Smooth muscle cell (in vitro differentiated cells): ENCODE results near the gene PREX1. TPM values are rescaled to one million over a fixed set of nuclear protein-coding genes. Genes with fewer than 3 reads are reported as not detected.

Source experiments
- DNase-seq: peaks from one replicate; lab custom pipeline; 2025; ENCODE audit not compliant: unreplicated experiment; lab: John Stamatoyannopoulos, UW
- H2AFZ ChIP-seq: fragments of 200-600 bp; sonication (generic); 2 replicates; pipeline ENCODE4 v1.6.0; 2016; ENCODE audit warnings: antibody characterized with exemption, low read depth, mild to moderate bottlenecking
- H3F3A ChIP-seq: fragments of 200-600 bp; sonication (generic); 2 replicates; pipeline ENCODE4 v1.6.0; 2017; ENCODE audit warnings: antibody characterized with exemption, low read depth
- H3K27ac ChIP-seq: fragments of 200-600 bp; sonication (generic); 2 replicates; pipeline ENCODE4 v1.5.1; 2016; ENCODE audit warnings: low read depth, mild to moderate bottlenecking
- H3K27me3 ChIP-seq: fragments of 200-600 bp; sonication (generic); 2 replicates; pipeline ENCODE4 v1.6.1; 2016; ENCODE audit warnings: low read depth, mild to moderate bottlenecking
- H3K36me3 ChIP-seq: fragments of 200-600 bp; sonication (generic); 2 replicates; pipeline ENCODE4 v1.5.1; 2016; ENCODE audit warnings: low read depth
- H3K4me1 ChIP-seq: fragments of 200-600 bp; sonication (generic); 2 replicates; pipeline ENCODE4 v1.5.1; 2016; ENCODE audit warnings: low read depth
- H3K4me2 ChIP-seq: fragments of 200-600 bp; sonication (generic); 2 replicates; pipeline ENCODE4 v1.6.0; 2016; ENCODE audit warnings: mild to moderate bottlenecking
- H3K4me3 ChIP-seq: fragments of 200-600 bp; sonication (generic); 2 replicates; pipeline ENCODE4 v1.5.1; 2016; ENCODE audit warnings: mild to moderate bottlenecking
- H3K79me2 ChIP-seq: fragments of 200-600 bp; sonication (generic); 2 replicates; pipeline ENCODE4 v1.6.0; 2016; ENCODE audit warnings: low read depth, mild to moderate bottlenecking
- H3K9ac ChIP-seq: fragments of 200-600 bp; sonication (generic); 2 replicates; pipeline ENCODE4 v1.6.0; 2016; ENCODE audit warnings: low read depth
- H3K9me3 ChIP-seq: fragments of 200-600 bp; sonication (generic); replicated peaks from 2 replicates; pipeline ENCODE4 v1.5.1; 2016; ENCODE audit warnings: low read depth
- H4K20me1 ChIP-seq: fragments of 200-600 bp; sonication (generic); 2 replicates; pipeline ENCODE4 v1.6.0; 2016; ENCODE audit warnings: low read depth
- CTCF ChIP-seq: fragments of 200-600 bp; sonication (generic); IDR thresholded peaks from 2 replicates; pipeline ENCODE4 v1.5.1; 2017; ENCODE audit warnings: borderline replicate concordance, mild to moderate bottlenecking, antibody characterized with exemption; ENCODE audit not compliant: insufficient read depth, poor library complexity, severe bottlenecking
- WGBS: methylation state at CpG from one replicate; pipeline ENCODE4 v1.1.7; 2016; ENCODE audit warnings: low lambda C conversion rate; 5-methylcytosine and 5-hydroxymethylcytosine counted together
- polyA plus RNA-seq: library from polyadenylated mRNA; unstranded; fragments of >200 nt; fragmentation: Nextera tagmentation; extraction: Ambion mirVana; gene quantifications from 2 replicates; pipeline ENCODE4 v1.2.1, GENCODE V29; 2016
- total RNA-seq: library from RNA; depleted of rRNA; stranded (reverse); fragments of >200 nt; gene quantifications from 2 replicates; pipeline ENCODE4 v1.2.3, GENCODE V29; 2014

PREX1 gene
- total and polyA plus RNA-seq, 2 experiments from 2014 or later: 0.04 to 0.30 TPM

GRCh38 chr20:48786951-48787705 is 40.7 kb downstream of the PREX1 start:
- Histone ChIP-seq H3K27ac (no peak overlapping the region), H3K9me3 (no peaks in the 10 kb centered on the region), H3K4me1 (no peaks in the 10 kb centered on the region), H3K4me2 (no peak overlapping the region), H2AFZ (no peak overlapping the region), H3K79me2 (no peaks in the 10 kb centered on the region), H3K4me3 (no peak overlapping the region), H3K9ac (no peak overlapping the region), H3K36me3 (no peaks in the 10 kb centered on the region), H3K27me3 (no peaks in the 10 kb centered on the region), H3F3A (no peaks in the 10 kb centered on the region), H4K20me1 (no peaks in the 10 kb centered on the region)
- DNase-seq: no peak
- 83% methylated on average over 19 of the region's 19 CpGs for WGBS
- TF ChIP-seq CTCF: no peak

- no peaks in the 10 kb centered on the region for H3F3A ChIP-seq
- H3K9ac ChIP-seq: no peak overlapping the region
- no peaks in the 10 kb centered on the region for H3K27me3 ChIP-seq
- no peaks in the 10 kb centered on the region for H3K79me2 ChIP-seq
- no peak overlapping the region for H2AFZ ChIP-seq
- no peak overlapping the region for H3K27ac ChIP-seq
- DNase-seq: no peak
- H3K4me1 ChIP-seq: no peaks in the 10 kb centered on the region
- H4K20me1 ChIP-seq: no peaks in the 10 kb centered on the region
- no peak overlapping the region for H3K4me3 ChIP-seq
- 94% methylated on average over 8 of the region's 8 CpGs for WGBS
- no peaks in the 10 kb centered on the region for H3K9me3 ChIP-seq
- TF ChIP-seq CTCF: no peak
- no peak overlapping the region for H3K4me2 ChIP-seq
- no peaks in the 10 kb centered on the region for H3K36me3 ChIP-seq
These were observed 42.0 kb downstream of the PREX1 start for GRCh38 chr20:48785801-48786200.

GRCh38 chr20:48785256-48785655 is 42.5 kb downstream of the PREX1 start:
- H3K9ac ChIP-seq: no peak overlapping the region
- H3K79me2 ChIP-seq: no peaks in the 10 kb centered on the region
- H3K27ac ChIP-seq: no peak overlapping the region
- H3K4me3 ChIP-seq: no peak overlapping the region
- no peaks in the 10 kb centered on the region for H3K36me3 ChIP-seq
- DNase-seq: no peak
- WGBS: 93% methylated on average over 6 of the region's 6 CpGs
- no peaks in the 10 kb centered on the region for H3K4me1 ChIP-seq
- no peak overlapping the region for H2AFZ ChIP-seq
- H3K9me3 ChIP-seq: no peaks in the 10 kb centered on the region
- H3K27me3 ChIP-seq: no peaks in the 10 kb centered on the region
- no peaks in the 10 kb centered on the region for H3F3A ChIP-seq
- H3K4me2 ChIP-seq: no peak overlapping the region
- H4K20me1 ChIP-seq: no peaks in the 10 kb centered on the region
- TF ChIP-seq CTCF: no peak

GRCh38 chr20:48784273-48784641 is 43.5 kb downstream of the PREX1 start:
- no peak overlapping the region for H3K4me3 ChIP-seq
- no peaks in the 10 kb centered on the region for H3K9me3 ChIP-seq
- no peaks in the 10 kb centered on the region for H3K79me2 ChIP-seq
- H3F3A ChIP-seq: no peaks in the 10 kb centered on the region
- no peak overlapping the region for H3K27ac ChIP-seq
- H2AFZ ChIP-seq: no peak overlapping the region
- no peak for TF ChIP-seq CTCF
- no peaks in the 10 kb centered on the region for H4K20me1 ChIP-seq
- DNase-seq: no peak
- WGBS: 93% methylated on average over 5 of the region's 5 CpGs
- H3K9ac ChIP-seq: no peak overlapping the region
- no peak overlapping the region for H3K4me2 ChIP-seq
- no peaks in the 10 kb centered on the region for H3K36me3 ChIP-seq
- no peaks in the 10 kb centered on the region for H3K4me1 ChIP-seq
- H3K27me3 ChIP-seq: no peaks in the 10 kb centered on the region
